ENCODE results near the gene BACE1. TPM values are rescaled to one million over a fixed set of nuclear protein-coding genes. Genes with fewer than 3 reads are reported as not detected.

BACE1 gene
- total RNA-seq (2021) = 13.7 and 15.0 TPM in 2 replicates
- Bru-seq, nascent RNA = percentile 49 among the genes with signal in this experiment
- BruChase-seq, experiment 1, labeled RNA remaining after a 2-hour chase = percentile 61 among the genes with signal in this experiment
- BruChase-seq, experiment 2, labeled RNA remaining after a 6-hour chase = percentile 78 among the genes with signal in this experiment
- long read RNA-seq, full-length matches to known transcripts = 6 of 32 reads
- long read RNA-seq, partial matches to known transcripts = 1 of 32 reads
- long read RNA-seq, other reads (novel, unspliced or antisense) = 25 of 32 reads

DNA sequence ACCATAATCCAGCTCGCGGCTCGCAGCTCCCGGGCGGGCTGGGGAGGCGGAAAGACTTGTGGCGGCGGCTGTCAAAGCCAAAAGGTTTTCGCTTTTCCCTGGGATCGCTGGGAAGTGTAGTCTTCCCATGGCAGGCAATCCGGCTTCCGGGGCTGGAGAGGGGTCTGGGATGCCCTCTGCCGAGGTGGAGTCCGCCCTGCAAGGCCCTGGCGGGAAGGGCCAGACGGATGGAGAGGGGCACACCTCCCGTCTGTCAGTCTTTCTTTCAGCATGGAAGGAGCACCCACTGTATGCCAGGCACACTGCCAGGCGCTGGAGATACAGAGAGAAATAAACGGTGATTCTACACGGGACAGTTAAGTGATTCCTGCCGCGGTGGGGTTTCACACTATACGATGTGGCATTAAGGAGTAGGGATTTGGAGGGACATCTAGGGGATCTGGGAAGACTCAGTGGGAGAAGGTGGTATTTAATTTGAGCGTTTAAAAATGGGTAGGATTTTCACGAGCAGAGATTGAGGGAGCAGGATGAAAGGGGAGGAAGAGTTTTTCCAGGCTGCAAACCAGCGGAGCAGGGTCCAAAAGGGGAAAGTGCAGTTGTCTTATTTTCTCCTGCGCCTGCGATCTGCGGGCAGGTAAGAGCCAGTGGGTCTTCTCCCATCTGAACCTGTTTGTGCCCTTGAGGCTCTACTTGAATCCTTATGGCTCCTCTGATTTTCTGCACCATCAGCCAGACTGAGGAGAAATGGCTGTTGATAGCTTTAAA is at the start of gene BACE1:
TSS of gene BACE1 (minus strand) at position 60 of the 765 bp plus-strand sequence. CDS start 461 bp downstream, outside the sequence.
- peak; percentile 93 for DNase-seq (ENCODE audit: low spot score)
- Histone ChIP-seq H3K27ac (ENCODE audit: low read depth, low read length, poor library complexity, severe bottlenecking) (peak within 1 kb of the TSS; percentile 55), H3K9me3 (ENCODE audit: low read depth, low read length, poor library complexity, severe bottlenecking) (no peaks in the 10 kb centered on the region), H3K4me1 (ENCODE audit: insufficient read depth, low read length, poor library complexity, severe bottlenecking) (peaks cover 3% of the 10 kb centered on the region), H3K27me3 (replicated peaks; ENCODE audit: insufficient read depth, low read depth, low read length, poor library complexity) (no peaks in the 10 kb centered on the region), H3K4me3 (ENCODE audit: low read depth, low read length, poor library complexity, severe bottlenecking) (peak within 1 kb of the TSS; percentile 84), H3K36me3 (ENCODE audit: insufficient read depth, low read length, poor library complexity, severe bottlenecking) (no peaks in the 10 kb centered on the region)
- intact Hi-C loops (cut with micrococcal nuclease; ENCODE audit: unreplicated experiment) = loop anchor here (1.0 kb wide), 1 partner anchor 11 kb away; the partner anchor contains the start of gene CEP164
- BruUV-seq (replicated peaks) = TSS peak; percentile 57
- ChIA-PET POLR2A (ENCODE audit: low non-redundant PET) (interaction anchor here (0.7 kb wide), 2 partner anchors 11 to 95 kb away, joined by 3 to 4 read pairs; partner anchors contain the start of gene CEP164), CTCF (interaction anchor here (0.9 to 1.3 kb wide), 3 partner anchors 11 to 493 kb away, joined by 3 to 4 read pairs (median 3); partner anchors contain the start of genes CEP164 and PCSK7)
- TF ChIP-seq CTCF (conservative IDR thresholded peaks at IDR 0.05; ENCODE audit: low read depth, low read length) (peak; percentile 58), EZH2 (IDR thresholded peaks at IDR 0.05; ENCODE audit: borderline replicate concordance, low read depth, low read length, poor library complexity, severe bottlenecking) (no peak)

GRCh38 chr11:117361432-117361831 is 45.4 kb upstream of the BACE1 start:
- Histone ChIP-seq H3K27ac (ENCODE audit: low read depth, low read length, poor library complexity, severe bottlenecking) (no peak overlapping the region), H3K36me3 (ENCODE audit: insufficient read depth, low read length, poor library complexity, severe bottlenecking) (peaks cover 8% of the 10 kb centered on the region), H3K9me3 (ENCODE audit: low read depth, low read length, poor library complexity, severe bottlenecking) (no peaks in the 10 kb centered on the region), H3K27me3 (replicated peaks; ENCODE audit: insufficient read depth, low read depth, low read length, poor library complexity) (no peaks in the 10 kb centered on the region), H3K4me1 (ENCODE audit: insufficient read depth, low read length, poor library complexity, severe bottlenecking) (no peaks in the 10 kb centered on the region), H3K4me3 (ENCODE audit: low read depth, low read length, poor library complexity, severe bottlenecking) (no peak overlapping the region)
- ChIA-PET CTCF (no interaction called here), POLR2A (ENCODE audit: low non-redundant PET) (no interaction called here)
- intact Hi-C loops (cut with micrococcal nuclease; ENCODE audit: unreplicated experiment) = no loop called here
- BruUV-seq (replicated peaks) = no TSS peak
- DNase-seq (ENCODE audit: low spot score) = no peak
- TF ChIP-seq EZH2 (IDR thresholded peaks at IDR 0.05; ENCODE audit: borderline replicate concordance, low read depth, low read length, poor library complexity, severe bottlenecking) = no peak

DNA sequence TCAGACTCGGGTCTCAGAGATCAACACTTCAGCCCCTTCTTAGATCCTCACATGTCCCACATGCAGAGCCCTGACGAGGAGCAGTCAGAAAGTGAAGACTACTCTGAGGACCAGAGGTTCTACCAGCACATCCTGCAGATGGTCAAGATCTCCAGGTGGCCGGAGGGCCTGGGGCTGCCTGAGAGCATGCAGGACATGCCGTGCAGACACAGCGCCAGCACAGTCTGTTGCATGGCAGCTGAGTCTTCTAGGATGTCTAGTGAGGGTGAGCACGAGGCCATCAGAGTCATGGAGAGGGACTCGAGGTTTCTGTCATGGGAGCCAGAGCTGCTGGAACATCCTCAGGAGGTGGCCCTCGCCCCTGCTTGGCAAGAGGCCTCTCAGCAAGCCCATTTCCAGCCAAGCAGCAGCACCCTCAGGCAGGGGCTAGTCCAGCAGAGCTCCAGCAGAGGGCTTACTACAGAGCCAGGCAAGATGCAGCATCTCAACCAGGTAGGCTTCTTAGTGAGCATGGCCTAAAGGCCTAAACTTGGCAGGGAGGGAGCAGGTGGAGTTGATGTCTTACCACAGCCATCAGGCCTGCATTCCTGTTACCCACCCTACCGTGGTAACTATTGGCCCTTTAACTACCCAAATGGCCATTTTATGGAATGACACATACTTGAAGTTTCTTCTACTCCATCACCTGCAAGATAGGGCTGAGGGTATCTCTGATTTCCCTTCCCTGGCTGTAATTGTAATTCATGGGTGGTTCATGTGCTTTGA is 40.3 kb upstream of the BACE1 start:
- no peaks in the 10 kb centered on the region for H3K9me3 ChIP-seq (ENCODE audit: low read depth, low read length, poor library complexity, severe bottlenecking)
- H3K27me3 ChIP-seq (replicated peaks; ENCODE audit: insufficient read depth, low read depth, low read length, poor library complexity) = no peaks in the 10 kb centered on the region
- CTCF ChIA-PET = no interaction called here
- DNase-seq (ENCODE audit: low spot score) = no peak
- POLR2A ChIA-PET (ENCODE audit: low non-redundant PET) = no interaction called here
- H3K27ac ChIP-seq (ENCODE audit: low read depth, low read length, poor library complexity, severe bottlenecking) = no peak overlapping the region
- H3K36me3 ChIP-seq (ENCODE audit: insufficient read depth, low read length, poor library complexity, severe bottlenecking) = peaks cover 15% of the 10 kb centered on the region
- H3K4me1 ChIP-seq (ENCODE audit: insufficient read depth, low read length, poor library complexity, severe bottlenecking) = no peaks in the 10 kb centered on the region
- intact Hi-C loops (cut with micrococcal nuclease; ENCODE audit: unreplicated experiment) = no loop called here
- no TSS peak for BruUV-seq (replicated peaks)
- TF ChIP-seq CTCF (conservative IDR thresholded peaks at IDR 0.05; ENCODE audit: low read depth, low read length) = no peak
- TF ChIP-seq EZH2 (IDR thresholded peaks at IDR 0.05; ENCODE audit: borderline replicate concordance, low read depth, low read length, poor library complexity, severe bottlenecking) = no peak
- H3K4me3 ChIP-seq (ENCODE audit: low read depth, low read length, poor library complexity, severe bottlenecking) = no peak overlapping the region

Data from A673 (cell line).